Kidney (tissue), 14 donors: Measurements from ENCODE around the gene TMEM242. TPM values are rescaled to one million over a fixed set of nuclear protein-coding genes. Genes with fewer than 3 reads are reported as not detected.
A peak's percentile ranks its signal among the peaks of the same experiment; 100 is the strongest.

Experiments used
- DNase-seq, 5 donors: peaks; one replicate each; pipeline ENCODE4 v3.0.0-alpha.2; 2013 to 2020
- FAIRE-seq: peaks from 2 replicates; lab custom pipeline; 2012; peaks lifted over from hg19 to GRCh38; lab: Jason Lieb, UNC
- H3K27ac ChIP-seq, 2 donors: one replicate each; pipeline ENCODE4 v1.7.0; 2013; ENCODE audit warnings: low read depth in 2 of 2, low read length in 2 of 2, inconsistent platforms in 1 of 2
- H3K27me3 ChIP-seq: one replicate; pipeline ENCODE4 v1.7.1; 2013; ENCODE audit warnings: low read length, inconsistent platforms; ENCODE audit not compliant: control insufficient read depth, insufficient read depth
- H3K36me3 ChIP-seq, 3 donors: one replicate each; pipeline versions ENCODE4 v1.7.0 to v1.7.1; 2013; ENCODE audit warnings: low read length in 3 of 3, control low read depth in 1 of 3, inconsistent platforms in 1 of 3; ENCODE audit not compliant: insufficient read depth in 3 of 3, control insufficient read depth in 2 of 3
- H3K4me1 ChIP-seq, 3 donors: one replicate each; pipeline versions ENCODE4 v1.7.0 to v1.7.1; 2013; ENCODE audit warnings: low read length in 3 of 3, inconsistent platforms in 1 of 3, low read depth in 1 of 3; ENCODE audit not compliant: control insufficient read depth in 2 of 3, insufficient read depth in 2 of 3
- H3K4me3 ChIP-seq, 3 donors: one replicate each; pipeline versions ENCODE4 v1.7.0 to v1.8.1; 2013; ENCODE audit warnings: low read length in 3 of 3, control low read depth in 1 of 3, inconsistent platforms in 1 of 3
- H3K9ac ChIP-seq, 3 donors: one replicate each; pipeline versions ENCODE4 v1.7.0 to v1.7.1; 2013; ENCODE audit warnings: low read length in 3 of 3, control low read depth in 1 of 3, inconsistent platforms in 1 of 3
- H3K9me3 ChIP-seq, 3 donors: one replicate each; pipeline versions ENCODE4 v1.7.0 to v1.7.1; 2013; ENCODE audit warnings: low read length in 3 of 3, control low read depth in 1 of 3, inconsistent platforms in 1 of 3; ENCODE audit not compliant: control insufficient read depth in 2 of 3, insufficient read depth in 1 of 3
- intact Hi-C: fragments of 100-400 bp; cut with DNase I; formaldehyde crosslinking; loops from one replicate; pipeline ENCODE4 v1.11.1; 2022
- polyA plus RNA-seq: library from polyadenylated mRNA; stranded (reverse); fragments of 350-450 nt; fragmentation: Illumina TruSeq; extraction: RNeasy Lipid Tissue Mini Kit (QIAGEN cat#74804); gene quantifications from one replicate; pipeline ENCODE4 v1.2.3, GENCODE V29; 2014; ENCODE audit warnings: low read depth, low replicate concordance; ENCODE audit not compliant: insufficient read depth
- total RNA-seq: library from RNA; stranded (reverse); fragmentation: NEBNext Ultra II Directional; extraction: Animal tissue kit (Norgen Biotek cat#: 25700); gene quantifications from one replicate; pipeline ENCODE4 v1.2.1, GENCODE V29; 2021
- TF ChIP-seq, protein P1 (sequence below): IDR thresholded peaks from 3 replicates; pipeline ENCODE4 v1.5.1; 2012; ENCODE audit warnings: mild to moderate bottlenecking, moderate library complexity, borderline replicate concordance; ENCODE audit not compliant: insufficient read depth; ENCODE audit errors: extremely low read depth
- donor health status: control.
- donor health status: control.
- donor health status: control.
- donor health status: control.
- donor health status: control.
- donor health status: DM: yes; HTN: yes; CAD: no.
- donor health status: Normal renal cell carcinoma (clear cell type).

TMEM242 gene
- total and polyA plus RNA-seq, 2 donors from 2014 or later = 14.2 to 14.3 TPM

DNA sequence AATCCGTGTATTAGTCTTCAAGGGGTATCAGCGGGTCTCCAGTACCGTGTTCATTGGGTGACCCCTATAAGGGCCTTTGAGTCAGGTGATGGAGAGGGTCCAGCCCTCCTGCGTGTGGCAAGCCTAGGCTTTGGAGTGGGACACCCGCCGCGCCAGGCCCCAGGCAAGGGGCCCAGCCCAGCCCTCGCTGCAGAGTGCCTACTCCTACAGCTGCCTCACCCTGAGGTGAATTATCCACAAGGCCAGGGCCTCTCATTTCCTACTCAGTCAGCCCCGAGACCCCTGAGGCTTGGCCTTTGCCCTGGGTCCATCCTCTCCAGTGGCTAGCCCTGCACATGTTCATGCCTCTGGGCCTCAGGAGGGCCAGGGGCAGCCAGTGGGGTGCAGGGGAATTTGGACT lies 45.1 kb downstream of the TMEM242 start:
- Histone ChIP-seq H3K36me3 (no peaks in the 10 kb centered on the region), H3K4me1 (peaks cover 0 to 2% (median 0%) of the 10 kb centered on the region in 3 donors), H3K27me3 (no peaks in the 10 kb centered on the region), H3K9me3 (no peaks in the 10 kb centered on the region), H3K27ac (no peak overlapping the region), H3K9ac (no peak overlapping the region), H3K4me3 (no peak overlapping the region)
- intact Hi-C loops = loop anchor here (10.0 kb wide), 1 partner anchor 53 kb away; no protein-coding TSS in a partner anchor
- peak in 1 of 5 donors; percentile 25 for DNase-seq
- TF ChIP-seq, protein P1, sequence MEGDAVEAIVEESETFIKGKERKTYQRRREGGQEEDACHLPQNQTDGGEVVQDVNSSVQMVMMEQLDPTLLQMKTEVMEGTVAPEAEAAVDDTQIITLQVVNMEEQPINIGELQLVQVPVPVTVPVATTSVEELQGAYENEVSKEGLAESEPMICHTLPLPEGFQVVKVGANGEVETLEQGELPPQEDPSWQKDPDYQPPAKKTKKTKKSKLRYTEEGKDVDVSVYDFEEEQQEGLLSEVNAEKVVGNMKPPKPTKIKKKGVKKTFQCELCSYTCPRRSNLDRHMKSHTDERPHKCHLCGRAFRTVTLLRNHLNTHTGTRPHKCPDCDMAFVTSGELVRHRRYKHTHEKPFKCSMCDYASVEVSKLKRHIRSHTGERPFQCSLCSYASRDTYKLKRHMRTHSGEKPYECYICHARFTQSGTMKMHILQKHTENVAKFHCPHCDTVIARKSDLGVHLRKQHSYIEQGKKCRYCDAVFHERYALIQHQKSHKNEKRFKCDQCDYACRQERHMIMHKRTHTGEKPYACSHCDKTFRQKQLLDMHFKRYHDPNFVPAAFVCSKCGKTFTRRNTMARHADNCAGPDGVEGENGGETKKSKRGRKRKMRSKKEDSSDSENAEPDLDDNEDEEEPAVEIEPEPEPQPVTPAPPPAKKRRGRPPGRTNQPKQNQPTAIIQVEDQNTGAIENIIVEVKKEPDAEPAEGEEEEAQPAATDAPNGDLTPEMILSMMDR = no peak
- no peak for FAIRE-seq

DNA sequence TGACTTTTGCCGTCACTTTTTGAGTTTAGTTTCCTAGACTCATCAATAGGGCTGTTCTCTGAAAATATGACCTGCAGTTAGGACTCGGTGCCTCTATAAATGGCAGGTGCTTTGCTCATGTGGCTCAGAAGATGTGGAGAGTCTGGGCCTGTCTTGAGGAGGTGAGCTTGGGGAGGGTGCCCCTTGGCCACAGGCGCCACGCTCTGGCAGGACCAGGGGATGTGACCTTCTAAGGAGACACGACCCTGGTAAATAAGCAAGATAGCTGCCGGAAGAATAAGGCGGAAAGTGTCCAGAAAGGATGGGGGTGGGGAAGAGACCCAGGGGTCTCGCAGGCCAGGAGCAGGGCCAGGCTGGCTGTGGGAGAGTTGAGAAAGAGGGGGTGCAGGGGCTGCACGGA lies 46.6 kb downstream of the TMEM242 start:
- TF ChIP-seq, protein P1 = no peak
- Histone ChIP-seq H3K27me3 (no peaks in the 10 kb centered on the region), H3K4me3 (no peak overlapping the region), H3K9ac (no peak overlapping the region), H3K9me3 (no peaks in the 10 kb centered on the region), H3K27ac (no peak overlapping the region), H3K4me1 (peaks cover 0 to 2% (median 0%) of the 10 kb centered on the region in 3 donors), H3K36me3 (no peaks in the 10 kb centered on the region)
- FAIRE-seq (no peak), DNase-seq (peak in 1 of 5 donors; percentile 29)
- intact Hi-C loops = loop anchor here (10.0 kb wide), 1 partner anchor 52 kb away; no protein-coding TSS in a partner anchor

GRCh38 chr6:157276134-157276532 lies 47.2 kb downstream of the TMEM242 start:
- TF ChIP-seq, protein P1 = no peak
- H3K36me3 ChIP-seq = no peaks in the 10 kb centered on the region
- H3K27ac ChIP-seq = no peak overlapping the region
- no peak overlapping the region for H3K4me3 ChIP-seq
- FAIRE-seq (no peak), DNase-seq (peak in 1 of 5 donors; percentile 30)
- H3K27me3 ChIP-seq = no peaks in the 10 kb centered on the region
- no peaks in the 10 kb centered on the region for H3K9me3 ChIP-seq
- H3K9ac ChIP-seq = no peak overlapping the region
- H3K4me1 ChIP-seq = peaks cover 0 to 2% (median 0%) of the 10 kb centered on the region in 3 donors
- intact Hi-C loops = loop anchor here (10.0 kb wide), 1 partner anchor 51 kb away; no protein-coding TSS in a partner anchor
